Lung (tissue), 12 donors: ENCODE measurements around the gene SUN3. TPM values are rescaled to one million over a fixed set of nuclear protein-coding genes. Genes with fewer than 3 reads are reported as not detected.

Experiments
- ATAC-seq: fragments of 200-7000 bp; cut with Tn5 transposase; one replicate; pipeline ENCODE4 v1.9.1; 2020; ENCODE audit warnings: moderate number of reproducible peaks; ENCODE audit not compliant: insufficient read depth, low FRiP score
- DNase-seq, 3 donors: peaks; one replicate each; pipeline ENCODE4 v3.0.0-alpha.2; 2013 to 2017
- H3K27ac ChIP-seq, 2 donors: one replicate each; pipeline ENCODE4 v1.5.1; 2013; ENCODE audit warnings: mild to moderate bottlenecking in 2 of 2, moderate library complexity in 2 of 2, control low read depth in 1 of 2, inconsistent platforms in 1 of 2, low read depth in 1 of 2, low read length in 1 of 2
- H3K27me3 ChIP-seq, 3 donors: one replicate each; pipeline ENCODE4 v1.5.1; 2013; ENCODE audit warnings: low read length in 2 of 3; ENCODE audit not compliant: control insufficient read depth in 3 of 3, insufficient read depth in 3 of 3
- H3K36me3 ChIP-seq, 4 donors: one replicate each; pipeline ENCODE4 v1.5.1; 2013; ENCODE audit warnings: low read length in 4 of 4, mild to moderate bottlenecking in 1 of 4, moderate library complexity in 1 of 4; ENCODE audit not compliant: control insufficient read depth in 4 of 4, insufficient read depth in 4 of 4
- H3K4me1 ChIP-seq, 5 donors: one replicate each; pipeline ENCODE4 v1.5.1; 2013; ENCODE audit warnings: low read length in 5 of 5, mild to moderate bottlenecking in 2 of 5, moderate library complexity in 1 of 5; ENCODE audit not compliant: control insufficient read depth in 5 of 5, insufficient read depth in 5 of 5
- H3K4me3 ChIP-seq: one replicate; pipeline ENCODE4 v1.5.1; 2013; ENCODE audit warnings: mild to moderate bottlenecking, control low read depth, moderate library complexity
- H3K9ac ChIP-seq, 2 donors: one replicate each; pipeline ENCODE4 v1.5.1; 2013; ENCODE audit warnings: low read length in 2 of 2, control low read depth in 1 of 2; ENCODE audit not compliant: insufficient read depth in 1 of 2
- H3K9me3 ChIP-seq, 4 donors: one replicate each; pipeline ENCODE4 v1.5.1; 2013; ENCODE audit warnings: low read length in 3 of 4, mild to moderate bottlenecking in 1 of 4, moderate library complexity in 1 of 4; ENCODE audit not compliant: control insufficient read depth in 4 of 4, insufficient read depth in 3 of 4
- CTCF ChIP-seq: IDR thresholded peaks from 2 replicates; pipeline ENCODE4 v1.5.1; 2012; ENCODE audit warnings: mild to moderate bottlenecking; ENCODE audit errors: control extremely low read depth, extremely low read depth
- WGBS, 2 donors: extraction: QIAGEN DNeasy Blood & Tissue Kit; methylation state at CpG; one replicate each; pipeline ENCODE4 v1.1.7; 2013; 5-methylcytosine and 5-hydroxymethylcytosine counted together
- polyA plus RNA-seq, 2 donors: library from polyadenylated mRNA; stranded (reverse); fragments of 200-250 nt; gene quantifications; one replicate each; pipeline ENCODE4 v1.2.1, GENCODE V29; 2013
- total RNA-seq, 2 donors: library from RNA; depleted of rRNA in 1 of 2; stranded (reverse); fragments of >200 nt in 1 of 2; gene quantifications; one replicate each; pipeline ENCODE4 v1.2.1, GENCODE V29; 2014 to 2021
- donor health status: control.
- donor health status: control.
- donor health status: Bipolar disorder and iron deficiency.
- donor health status: healthy.
- donor health status: DM: yes; HTN: yes; CAD: no.

Gene SUN3
- total and polyA plus RNA-seq, 4 donors, result 0.18 to 0.53 TPM; not detected in 2

GRCh38 chr7:47967708-47968107 is 61.2 kb downstream of the SUN3 start:
- no peak for TF ChIP-seq CTCF
- H3K36me3 ChIP-seq, result peaks cover 14 to 61% (median 37%) of the 10 kb centered on the region in 4 donors
- ATAC-seq (no peak), DNase-seq (no peak)
- H3K27ac ChIP-seq, result no peak overlapping the region
- peaks cover 0 to 3% (median 0%) of the 10 kb centered on the region in 5 donors for H3K4me1 ChIP-seq
- no peak overlapping the region for H3K9ac ChIP-seq
- WGBS, 2 donors, result 90 to 98% methylated on average over 2 of the region's 2 CpGs
- no peak overlapping the region for H3K4me3 ChIP-seq
- no peaks in the 10 kb centered on the region for H3K9me3 ChIP-seq
- H3K27me3 ChIP-seq, result no peaks in the 10 kb centered on the region

- ATAC-seq (no peak), DNase-seq (no peak)
- 92 to 97% methylated on average over 5 of the region's 5 CpGs for WGBS, 2 donors
- TF ChIP-seq CTCF, result no peak
- Histone ChIP-seq H3K4me1 (peaks cover 0 to 3% (median 0%) of the 10 kb centered on the region in 5 donors), H3K4me3 (no peak overlapping the region), H3K27me3 (no peaks in the 10 kb centered on the region), H3K9ac (no peak overlapping the region), H3K36me3 (peaks cover 17 to 62% (median 40%) of the 10 kb centered on the region in 4 donors), H3K27ac (no peak overlapping the region), H3K9me3 (no peaks in the 10 kb centered on the region)
Measured at GRCh38 chr7:47967123-47967522, 61.8 kb downstream of the SUN3 start.

- no peak for TF ChIP-seq CTCF
- Histone ChIP-seq H3K36me3 (peaks cover 25 to 69% (median 40%) of the 10 kb centered on the region in 4 donors), H3K27me3 (no peaks in the 10 kb centered on the region), H3K9ac (no peak overlapping the region), H3K4me3 (no peak overlapping the region), H3K27ac (no peak overlapping the region), H3K4me1 (no peaks in the 10 kb centered on the region), H3K9me3 (no peaks in the 10 kb centered on the region)
- 74 to 88% methylated on average over 5 of the region's 5 CpGs for WGBS, 2 donors
- ATAC-seq, result no peak
- no peak for DNase-seq
Measured at GRCh38 chr7:47965456-47965855, 63.5 kb downstream of the SUN3 start.

- no peaks in the 10 kb centered on the region for H3K27me3 ChIP-seq
- no peak for TF ChIP-seq CTCF
- ATAC-seq (no peak), DNase-seq (no peak)
- H3K9me3 ChIP-seq, result no peaks in the 10 kb centered on the region
- H3K9ac ChIP-seq, result no peak overlapping the region
- no peak overlapping the region for H3K4me3 ChIP-seq
- H3K4me1 ChIP-seq, result no peaks in the 10 kb centered on the region
- H3K27ac ChIP-seq, result no peak overlapping the region
- H3K36me3 ChIP-seq, result peaks cover 22 to 59% (median 34%) of the 10 kb centered on the region in 4 donors
- 85 to 94% methylated on average over 3 of the region's 3 CpGs for WGBS, 2 donors
Measured at GRCh38 chr7:47962262-47962661, 66.6 kb downstream of the SUN3 start.
